Ectodermal cell (in vitro differentiated cells): ENCODE results near the gene IQSEC1.

Source experiments
- H3K27ac ChIP-seq: 2 replicates; pipeline ENCODE4 v1.7.0; 2013; ENCODE audit warnings: mild to moderate bottlenecking, low read depth, low read length; ENCODE audit not compliant: insufficient read depth, poor library complexity, severe bottlenecking
- H3K27me3 ChIP-seq: 2 replicates; pipeline ENCODE4 v1.7.0; 2013; ENCODE audit warnings: mild to moderate bottlenecking, low read length; ENCODE audit not compliant: insufficient read depth, control insufficient read depth, poor library complexity, severe bottlenecking
- H3K36me3 ChIP-seq: one replicate; pipeline ENCODE4 v1.7.0; 2013; ENCODE audit warnings: low read length; ENCODE audit not compliant: control insufficient read depth, insufficient read depth
- H3K4me1 ChIP-seq: one replicate; pipeline ENCODE4 v1.7.0; 2013; ENCODE audit warnings: low read length; ENCODE audit not compliant: control insufficient read depth, insufficient read depth
- H3K4me3 ChIP-seq: 2 replicates; pipeline ENCODE4 v1.7.0; 2013; ENCODE audit warnings: low read depth, low read length, control low read depth; ENCODE audit not compliant: insufficient read depth
- H3K9me3 ChIP-seq: 2 replicates; pipeline ENCODE4 v1.7.0; 2013; ENCODE audit warnings: mild to moderate bottlenecking, low read length, moderate library complexity; ENCODE audit not compliant: control insufficient read depth
- WGBS, 2 experiments: methylation state at CpG; one replicate each; pipeline ENCODE4 v1.1.7; 2013; ENCODE audit warnings: missing lambda C conversion rate in 2 of 2; 5-methylcytosine and 5-hydroxymethylcytosine counted together

IQSEC1 gene

GRCh38 chr3:12966847-12967605 lies 106.2 kb downstream of the IQSEC1 start:
- peaks cover 36% of the 10 kb centered on the region for H3K4me1 ChIP-seq
- no peaks in the 10 kb centered on the region for H3K9me3 ChIP-seq
- H3K27me3 ChIP-seq, result no peaks in the 10 kb centered on the region
- WGBS, 2 experiments, result 6% methylated on average over 56 of the region's 56 CpGs
- peak overlapping the region; percentile 11 for H3K27ac ChIP-seq
- no peaks in the 10 kb centered on the region for H3K36me3 ChIP-seq
- H3K4me3 ChIP-seq, result peak overlapping the region; percentile 71

DNA sequence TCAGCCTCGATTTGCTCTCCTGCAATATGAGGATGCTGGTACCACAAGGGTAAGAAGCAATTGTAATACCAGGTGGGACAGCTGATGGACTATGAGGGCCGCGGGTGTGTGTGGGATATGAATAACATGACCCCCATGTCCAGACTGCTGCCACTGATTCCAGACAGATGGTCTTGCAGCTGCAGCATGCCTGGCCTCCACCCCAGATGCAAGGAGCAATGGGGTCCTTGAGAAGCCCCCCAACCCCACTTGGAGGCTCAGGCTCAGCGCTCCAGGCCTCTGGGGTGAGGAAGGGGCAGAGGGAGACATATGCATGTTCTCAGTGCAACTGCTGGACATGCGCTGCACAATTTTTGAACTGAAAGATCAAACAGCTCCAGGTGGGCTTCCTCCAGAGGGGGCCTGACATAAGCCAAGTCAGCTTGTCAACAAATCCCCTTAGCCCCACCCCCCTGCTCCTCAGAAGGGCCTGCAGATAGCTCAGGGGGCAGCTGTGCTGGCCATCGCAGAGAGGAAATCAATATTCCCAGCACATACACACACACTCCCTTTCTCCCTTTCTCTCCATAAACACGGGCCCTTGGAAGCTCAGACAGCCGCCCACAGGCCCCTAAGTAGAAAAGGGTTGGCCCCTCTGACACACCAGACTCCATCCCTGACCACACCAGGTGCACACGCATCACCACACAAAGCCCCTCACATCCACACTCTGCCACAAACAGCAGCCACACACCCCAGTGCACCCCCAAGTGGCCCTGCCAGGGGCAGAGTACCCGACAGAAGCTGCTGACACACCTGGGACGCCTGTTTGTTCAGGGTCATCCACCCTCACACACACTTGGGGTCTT lies 107.0 kb downstream of the IQSEC1 start:
- WGBS, 2 experiments, result 81 to 85% methylated on average over 11 of the region's 11 CpGs
- peaks cover 36% of the 10 kb centered on the region for H3K4me1 ChIP-seq
- no peaks in the 10 kb centered on the region for H3K36me3 ChIP-seq
- H3K27me3 ChIP-seq, result no peaks in the 10 kb centered on the region
- no peaks in the 10 kb centered on the region for H3K9me3 ChIP-seq
- H3K4me3 ChIP-seq, result peak overlapping the region; percentile 71
- H3K27ac ChIP-seq, result no peak overlapping the region

DNA sequence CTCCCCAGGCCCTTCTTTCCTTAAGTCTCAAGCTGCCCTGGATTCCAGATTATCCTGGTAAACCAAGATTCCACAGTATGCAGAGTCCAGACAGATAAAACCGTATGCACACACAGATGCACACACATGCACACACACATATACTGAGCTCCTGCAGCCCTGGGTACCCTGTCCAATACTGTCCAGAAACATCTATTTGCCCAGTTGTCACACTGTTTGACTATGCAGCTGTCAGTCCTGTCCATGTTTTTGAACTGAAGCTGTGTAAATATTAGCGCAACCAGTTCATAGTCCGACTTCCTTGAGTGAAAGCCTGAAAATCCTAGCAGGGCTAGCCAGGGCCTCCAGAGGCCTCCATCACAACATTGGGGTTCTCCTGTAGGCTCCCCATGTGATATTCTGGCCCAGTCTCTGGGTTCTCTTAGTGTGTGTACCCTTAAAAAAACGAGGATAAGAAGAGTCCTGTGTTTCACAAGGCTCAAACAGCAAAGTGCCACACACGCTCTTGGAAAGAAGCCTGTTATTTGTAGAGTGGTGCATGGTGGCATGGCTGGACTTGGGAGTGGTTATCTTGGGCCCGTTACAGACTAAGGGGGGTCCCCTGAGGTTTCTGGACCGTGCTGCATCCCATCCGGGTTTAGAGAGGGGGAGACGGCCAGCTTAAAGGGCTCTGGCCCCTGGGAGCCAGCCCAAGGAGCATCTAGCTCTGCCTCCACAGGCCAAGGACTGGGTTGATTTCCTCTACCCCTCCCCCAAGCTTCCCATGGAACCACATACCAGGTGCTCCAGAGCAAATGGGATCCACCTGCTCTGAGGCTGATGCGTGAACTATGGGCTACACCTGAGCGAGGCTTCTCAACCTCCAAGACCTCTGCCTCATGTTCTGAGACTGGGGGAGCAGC lies 108.3 kb downstream of the IQSEC1 start:
- H3K27ac ChIP-seq, result no peak overlapping the region
- no peaks in the 10 kb centered on the region for H3K9me3 ChIP-seq

DNA sequence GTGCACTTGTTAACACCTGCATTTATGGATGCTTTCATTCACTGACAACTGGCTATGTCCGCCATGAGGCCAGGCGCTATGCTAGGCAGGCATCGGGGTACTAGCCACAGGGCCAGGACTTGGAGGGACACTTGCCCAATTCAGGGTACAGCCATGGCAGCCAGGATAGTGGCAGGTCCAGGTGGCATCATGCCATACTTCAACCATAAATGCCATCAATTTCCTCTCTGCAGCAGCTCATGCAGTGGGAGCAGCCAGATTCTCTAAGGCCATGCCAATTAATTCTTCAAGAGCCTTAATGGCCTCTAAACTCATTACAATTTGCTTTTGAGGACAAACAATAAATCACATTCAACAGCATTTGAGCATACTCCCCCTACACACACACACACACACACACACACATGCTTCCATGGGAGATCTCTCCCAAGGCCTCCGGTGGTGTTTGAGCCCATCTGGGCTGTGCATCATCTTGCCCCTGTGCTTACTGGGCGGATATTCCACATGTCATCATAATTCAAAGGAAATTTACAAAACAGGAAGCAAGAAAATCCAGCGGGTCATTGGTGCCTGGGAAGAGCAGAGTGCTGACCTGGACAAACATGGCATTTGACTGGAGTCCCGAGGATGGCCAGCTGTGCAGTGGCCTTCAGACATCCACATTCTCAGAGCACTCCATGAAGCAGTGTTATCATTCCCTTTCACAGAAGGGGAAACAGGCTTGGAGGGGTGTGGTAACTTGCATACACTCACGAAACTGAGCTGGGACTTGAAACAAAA lies 109.1 kb downstream of the IQSEC1 start:
- Histone ChIP-seq H3K4me3 (no peak overlapping the region), H3K9me3 (no peaks in the 10 kb centered on the region), H3K27ac (no peak overlapping the region), H3K27me3 (no peaks in the 10 kb centered on the region), H3K36me3 (no peaks in the 10 kb centered on the region), H3K4me1 (peaks cover 32% of the 10 kb centered on the region)
- 93 to 95% methylated on average over 8 of the region's 8 CpGs for WGBS, 2 experiments

More for the DNA sequence above, 108.3 kb downstream of the IQSEC1 start:
- H3K4me3 ChIP-seq, result no peak overlapping the region
- 93 to 94% methylated on average over 11 of the region's 11 CpGs for WGBS, 2 experiments
- H3K27me3 ChIP-seq, result no peaks in the 10 kb centered on the region
- H3K36me3 ChIP-seq, result no peaks in the 10 kb centered on the region
- H3K4me1 ChIP-seq, result peaks cover 34% of the 10 kb centered on the region

DNA sequence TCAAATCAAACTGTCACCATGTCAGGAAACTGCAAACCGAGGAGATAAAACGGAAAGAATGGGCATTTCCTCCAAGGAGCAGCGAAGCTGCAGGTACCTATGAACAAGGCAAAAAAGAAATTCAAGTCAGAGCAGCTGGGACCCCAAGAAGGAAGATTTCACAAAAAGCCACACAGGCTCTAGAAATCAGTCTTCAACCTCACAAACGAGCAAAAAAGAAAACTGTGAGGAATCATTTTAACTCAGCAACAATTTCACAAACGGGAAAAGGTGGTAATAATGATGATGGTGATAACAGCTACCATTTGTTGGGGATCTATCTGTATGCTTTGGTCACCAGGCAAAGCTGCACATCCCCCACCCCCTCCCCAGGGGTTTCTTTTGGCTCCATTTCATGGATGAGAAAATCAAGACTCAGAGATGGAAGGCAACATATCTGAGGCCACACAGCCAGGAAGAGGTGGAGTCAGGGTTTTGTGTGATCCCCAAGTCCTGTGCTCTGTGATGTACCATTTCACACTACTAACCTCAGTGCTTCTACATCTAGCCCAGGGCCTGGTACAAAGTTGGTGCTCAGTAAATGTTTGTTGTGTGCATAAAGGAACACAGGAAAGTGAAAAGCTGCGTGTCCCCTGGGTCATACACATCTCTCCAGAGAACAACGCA lies 109.9 kb downstream of the IQSEC1 start:
- no peak overlapping the region for H3K4me3 ChIP-seq
- H3K9me3 ChIP-seq, result no peaks in the 10 kb centered on the region
- H3K4me1 ChIP-seq, result peaks cover 32% of the 10 kb centered on the region
- H3K36me3 ChIP-seq, result no peaks in the 10 kb centered on the region
- H3K27ac ChIP-seq, result no peak overlapping the region
- 95% methylated on average over 6 to 7 of the region's 7 CpGs for WGBS, 2 experiments
- no peaks in the 10 kb centered on the region for H3K27me3 ChIP-seq

DNA sequence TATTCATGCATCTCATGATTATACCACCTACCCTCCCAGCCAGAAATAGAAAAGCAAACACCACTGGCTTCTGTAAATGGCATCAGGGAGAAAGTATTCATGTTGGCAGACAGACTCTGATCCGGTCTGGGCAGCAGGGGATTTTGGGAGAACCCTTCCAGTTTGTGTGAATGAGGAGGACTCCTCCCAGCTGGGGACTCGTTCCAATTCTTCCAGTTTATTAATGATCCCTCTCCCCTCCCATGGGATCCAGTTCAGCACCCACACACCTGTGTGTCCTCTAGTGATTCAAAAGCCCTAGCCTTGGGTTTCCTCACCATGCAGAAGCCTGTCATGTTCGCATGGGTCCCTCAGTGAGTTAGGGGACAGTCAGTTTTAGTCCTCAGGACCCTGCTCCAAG lies 110.9 kb downstream of the IQSEC1 start:
- Histone ChIP-seq H3K9me3 (no peaks in the 10 kb centered on the region), H3K36me3 (no peaks in the 10 kb centered on the region), H3K4me1 (peaks cover 32% of the 10 kb centered on the region), H3K27me3 (no peaks in the 10 kb centered on the region), H3K27ac (no peak overlapping the region), H3K4me3 (no peak overlapping the region)
- WGBS, 2 experiments, result 87 to 93% methylated on average over 3 of the region's 3 CpGs

DNA sequence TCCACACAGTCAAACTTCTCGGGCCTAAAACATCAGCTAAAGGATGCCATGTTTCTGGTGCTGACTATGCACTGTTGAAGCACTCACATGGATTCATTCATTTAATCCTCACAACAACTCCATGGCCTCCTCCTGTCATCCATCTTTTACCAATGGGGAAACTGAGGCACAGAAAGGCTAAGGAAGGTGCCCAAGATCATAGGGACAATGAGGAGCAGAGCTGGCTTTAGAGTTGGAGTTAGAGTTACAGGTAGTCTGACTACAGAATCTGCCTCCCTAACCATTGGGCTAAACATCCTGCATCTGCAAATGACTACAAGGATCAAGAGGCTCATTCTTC lies 111.6 kb downstream of the IQSEC1 start:
- Histone ChIP-seq H3K36me3 (no peaks in the 10 kb centered on the region), H3K27ac (no peak overlapping the region), H3K4me1 (peaks cover 27% of the 10 kb centered on the region), H3K27me3 (no peaks in the 10 kb centered on the region), H3K9me3 (no peaks in the 10 kb centered on the region), H3K4me3 (no peak overlapping the region)
- WGBS, 2 experiments, result 94 to 95% methylated on average over 1 of the region's 1 CpG

DNA sequence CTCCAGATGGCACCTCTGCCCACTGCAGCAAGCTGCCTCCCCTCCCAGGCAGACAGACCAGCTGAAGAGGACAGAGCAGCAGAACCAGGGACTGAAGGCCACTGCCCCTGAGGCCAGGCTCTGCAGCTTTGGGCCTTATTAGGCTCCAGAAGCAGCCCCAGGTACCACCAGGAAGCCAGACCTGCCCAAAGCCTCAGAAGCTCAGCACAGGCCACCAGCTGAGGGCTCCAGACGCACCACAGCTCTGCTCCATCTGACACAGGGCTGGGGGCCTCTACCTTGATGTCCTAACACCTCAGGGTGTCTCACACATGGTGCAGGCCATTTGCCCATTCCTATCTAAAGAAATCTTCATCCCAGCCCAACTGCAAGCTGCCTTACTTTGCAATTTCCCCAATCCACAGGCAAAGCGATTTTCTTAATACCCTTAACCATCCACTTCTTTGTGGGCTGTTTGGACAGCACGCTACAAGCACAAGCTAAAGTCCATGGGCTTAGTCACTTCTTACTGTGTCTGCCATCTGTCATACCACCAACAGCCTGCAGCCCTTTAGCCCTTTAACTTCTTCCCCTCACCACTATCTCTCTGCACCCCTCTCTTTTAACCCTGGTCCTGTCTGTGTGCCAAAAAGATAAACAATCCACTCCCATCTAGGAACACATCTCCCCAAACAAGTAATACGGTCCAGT lies 112.1 kb downstream of the IQSEC1 start:
- WGBS, 2 experiments, result 90% methylated on average over 4 of the region's 4 CpGs
- H3K9me3 ChIP-seq, result no peaks in the 10 kb centered on the region
- H3K27me3 ChIP-seq, result no peaks in the 10 kb centered on the region

GRCh38 chr3:12960497-12960896 lies 112.7 kb downstream of the IQSEC1 start:
- no peaks in the 10 kb centered on the region for H3K27me3 ChIP-seq
- no peaks in the 10 kb centered on the region for H3K9me3 ChIP-seq
- WGBS, 2 experiments, result 83 to 89% methylated on average over 3 of the region's 3 CpGs
- H3K4me1 ChIP-seq, result peaks cover 16% of the 10 kb centered on the region
- no peaks in the 10 kb centered on the region for H3K36me3 ChIP-seq
- no peak overlapping the region for H3K27ac ChIP-seq
- H3K4me3 ChIP-seq, result no peak overlapping the region

More for the DNA sequence above, 112.1 kb downstream of the IQSEC1 start:
- H3K36me3 ChIP-seq, result no peaks in the 10 kb centered on the region
- no peak overlapping the region for H3K4me3 ChIP-seq
- peaks cover 22% of the 10 kb centered on the region for H3K4me1 ChIP-seq
- no peak overlapping the region for H3K27ac ChIP-seq
